Chondrocyte (in vitro differentiated cells): ENCODE data around the gene RAP1GAP. TPM values are rescaled to one million over a fixed set of nuclear protein-coding genes. Genes with fewer than 3 reads are reported as not detected.

Experiments used
- DNase-seq: peaks from one replicate; pipeline ENCODE4 v3.0.0; 2021; ENCODE audit warnings: mixed read lengths, low spot score
- H3K27ac Mint-ChIP-seq: one replicate; pipeline ENCODE4 v1.8.0; 2021; ENCODE audit warnings: mild to moderate bottlenecking, moderate library complexity, mixed read lengths; ENCODE audit not compliant: unreplicated experiment
- H3K27me3 Mint-ChIP-seq: 2 replicates; pipeline ENCODE4 v1.8.0; 2021; ENCODE audit warnings: low read depth, mixed read lengths
- H3K36me3 Mint-ChIP-seq: 2 replicates; pipeline ENCODE4 v1.8.0; 2021; ENCODE audit warnings: low read depth, mixed read lengths
- H3K4me1 Mint-ChIP-seq: 2 replicates; pipeline ENCODE4 v1.8.0; 2021; ENCODE audit warnings: low read depth, mild to moderate bottlenecking, mixed read lengths
- H3K4me3 Mint-ChIP-seq: one replicate; pipeline ENCODE4 v1.8.0; 2021; ENCODE audit warnings: mild to moderate bottlenecking, moderate library complexity, mixed read lengths; ENCODE audit not compliant: unreplicated experiment
- H3K9me3 Mint-ChIP-seq: 2 replicates; pipeline ENCODE4 v1.8.0; 2021; ENCODE audit warnings: low read depth, mixed read lengths
- CTCF ChIP-seq: fragments of 200-600 bp; sonication (generic); IDR thresholded peaks from 2 replicates; pipeline ENCODE4 v1.5.0; 2021; ENCODE audit warnings: antibody characterized with exemption, mild to moderate bottlenecking, moderate library complexity
- total RNA-seq: library from RNA; stranded (reverse); gene quantifications from 3 replicates; pipeline ENCODE4 v1.2.1, GENCODE V29; 2021

The RAP1GAP gene
- total RNA-seq, 1 donor from 2014 or later = 1.8 TPM

GRCh38 chr1:21614419-21615115 lies 54.6 kb downstream of the RAP1GAP start:
- Mint-ChIP-seq H3K9me3 (no peaks in the 10 kb centered on the region), H3K36me3 (no peaks in the 10 kb centered on the region), H3K4me1 (no peaks in the 10 kb centered on the region), H3K27ac (no peak overlapping the region), H3K4me3 (no peak overlapping the region), H3K27me3 (peaks cover 12% of the 10 kb centered on the region)
- no peak for TF ChIP-seq CTCF
- DNase-seq = no peak

GRCh38 chr1:21613072-21613867 lies 55.9 kb downstream of the RAP1GAP start:
- Mint-ChIP-seq H3K36me3 (no peaks in the 10 kb centered on the region), H3K27ac (no peak overlapping the region), H3K4me3 (no peak overlapping the region), H3K4me1 (no peaks in the 10 kb centered on the region), H3K27me3 (peaks cover 12% of the 10 kb centered on the region), H3K9me3 (no peaks in the 10 kb centered on the region)
- no peak for DNase-seq
- TF ChIP-seq CTCF = no peak

- H3K27ac Mint-ChIP-seq = no peak overlapping the region
- no peak for DNase-seq
- no peak overlapping the region for H3K4me3 Mint-ChIP-seq
- peaks cover 7% of the 10 kb centered on the region for H3K4me1 Mint-ChIP-seq
- no peaks in the 10 kb centered on the region for H3K9me3 Mint-ChIP-seq
- H3K36me3 Mint-ChIP-seq = no peaks in the 10 kb centered on the region
- peaks cover 12% of the 10 kb centered on the region for H3K27me3 Mint-ChIP-seq
- no peak for TF ChIP-seq CTCF
These were observed 57.1 kb downstream of the RAP1GAP start for GRCh38 chr1:21612057-21612456.

- H3K4me3 Mint-ChIP-seq = no peak overlapping the region
- H3K4me1 Mint-ChIP-seq = peaks cover 7% of the 10 kb centered on the region
- no peak for DNase-seq
- no peak overlapping the region for H3K27ac Mint-ChIP-seq
- no peak for TF ChIP-seq CTCF
- H3K27me3 Mint-ChIP-seq = peaks cover 12% of the 10 kb centered on the region
- H3K9me3 Mint-ChIP-seq = no peaks in the 10 kb centered on the region
- no peaks in the 10 kb centered on the region for H3K36me3 Mint-ChIP-seq
These were observed 58.0 kb downstream of the RAP1GAP start for GRCh38 chr1:21610989-21611785.

GRCh38 chr1:21610027-21610426 lies 59.1 kb downstream of the RAP1GAP start:
- H3K27me3 Mint-ChIP-seq = peaks cover 12% of the 10 kb centered on the region
- no peak for TF ChIP-seq CTCF
- H3K4me3 Mint-ChIP-seq = no peak overlapping the region
- no peaks in the 10 kb centered on the region for H3K9me3 Mint-ChIP-seq
- no peak overlapping the region for H3K27ac Mint-ChIP-seq
- DNase-seq = no peak
- H3K36me3 Mint-ChIP-seq = no peaks in the 10 kb centered on the region
- peaks cover 7% of the 10 kb centered on the region for H3K4me1 Mint-ChIP-seq
